Stimulated activated CD4-positive, alpha-beta T cell treated with anti-CD3 and anti-CD28 coated beads, Interleukin-12 subunit alpha, Interleukin-12 subunit beta, amount 100 ng/mL, for 48 hours (primary cell): ENCODE measurements around the gene MREG.
"Not testable (repeated sequence)": the region's sequence is repeated elsewhere in the genome, so short reads cannot be mapped to it uniquely, and the experiment has no call there.

Experiments used
- DNase-seq, 3 donors: peaks; one replicate each; pipeline ENCODE4 v3.0.0-alpha.2; 2020; ENCODE audit warnings: low read depth in 2 of 3, low spot score in 1 of 3

MREG gene

DNA sequence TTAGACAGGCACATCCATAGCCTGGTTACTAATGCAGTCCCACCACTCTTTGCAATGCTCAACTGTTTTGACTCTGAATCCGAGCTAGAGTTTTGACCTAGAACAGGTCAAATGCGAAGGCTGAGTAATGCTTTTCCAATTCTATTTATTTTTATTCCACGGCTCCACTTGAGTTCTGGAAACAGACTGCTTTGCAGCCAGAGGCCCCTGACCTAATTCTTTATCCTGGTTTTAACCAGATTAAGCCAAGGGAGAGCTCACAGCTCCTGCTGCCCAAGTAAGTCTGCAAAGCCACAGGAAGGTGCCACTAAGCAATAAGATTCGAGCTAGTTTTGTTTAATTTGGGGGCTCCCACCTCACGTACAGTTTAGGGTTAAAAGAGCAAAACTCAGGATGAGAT is 51.4 kb downstream of the MREG start:
- DNase-seq: no peak

DNA sequence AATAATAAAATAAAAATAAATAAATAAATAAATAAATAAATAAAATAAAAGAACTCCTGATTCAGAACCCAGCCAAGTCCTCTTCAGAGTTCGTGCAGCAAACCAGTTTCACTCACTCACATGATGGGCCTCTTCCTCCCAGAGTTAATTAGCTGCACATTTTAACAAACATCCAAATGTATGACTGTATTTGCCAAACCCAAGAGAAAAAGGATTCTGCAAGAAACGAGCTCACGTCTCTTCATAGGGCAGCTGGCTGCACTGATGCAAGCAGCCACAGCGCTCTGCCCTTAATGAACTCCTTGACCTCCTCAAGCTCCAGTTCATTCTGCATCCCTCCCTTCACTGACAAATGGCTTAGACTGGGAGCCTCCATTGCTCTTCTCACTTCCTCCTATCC is 55.1 kb downstream of the MREG start:
- DNase-seq: no peak

DNA sequence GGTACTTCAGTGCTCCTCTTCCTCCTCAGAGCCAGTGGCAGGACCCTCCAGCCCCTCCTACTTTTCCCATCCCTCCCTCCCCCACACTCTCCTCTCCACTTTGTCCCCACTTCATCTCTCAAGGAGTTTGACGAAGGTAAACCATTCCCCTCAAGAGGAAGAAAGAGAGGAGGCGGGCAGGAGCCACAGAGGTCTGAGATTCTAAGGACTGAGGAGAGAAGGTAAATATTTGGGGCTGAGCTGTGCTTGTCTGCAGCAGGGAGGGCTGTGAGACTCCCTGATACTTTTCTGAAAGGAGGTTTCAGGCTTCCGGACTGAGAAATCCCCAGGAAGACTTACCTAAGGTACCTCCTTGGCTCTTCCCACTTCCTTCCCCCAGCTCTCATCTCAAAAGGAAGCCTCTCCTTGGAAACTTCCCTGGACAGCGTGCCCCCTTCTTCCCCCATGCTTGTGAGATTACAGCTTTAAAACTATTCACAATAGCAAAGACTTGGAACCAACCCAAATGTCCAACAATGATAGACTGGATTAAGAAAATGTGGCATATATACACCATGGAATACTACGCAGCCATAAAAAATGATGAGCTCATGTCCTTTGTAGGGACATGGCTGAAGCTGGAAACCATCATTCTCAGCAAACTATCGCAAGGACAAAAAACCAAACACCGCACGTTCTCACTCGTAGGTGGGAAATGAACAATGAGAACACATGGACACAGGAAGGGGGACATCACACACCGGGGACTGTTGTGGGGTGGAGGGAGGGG is 55.8 kb downstream of the MREG start:
- DNase-seq: not testable (repeated sequence)

DNA sequence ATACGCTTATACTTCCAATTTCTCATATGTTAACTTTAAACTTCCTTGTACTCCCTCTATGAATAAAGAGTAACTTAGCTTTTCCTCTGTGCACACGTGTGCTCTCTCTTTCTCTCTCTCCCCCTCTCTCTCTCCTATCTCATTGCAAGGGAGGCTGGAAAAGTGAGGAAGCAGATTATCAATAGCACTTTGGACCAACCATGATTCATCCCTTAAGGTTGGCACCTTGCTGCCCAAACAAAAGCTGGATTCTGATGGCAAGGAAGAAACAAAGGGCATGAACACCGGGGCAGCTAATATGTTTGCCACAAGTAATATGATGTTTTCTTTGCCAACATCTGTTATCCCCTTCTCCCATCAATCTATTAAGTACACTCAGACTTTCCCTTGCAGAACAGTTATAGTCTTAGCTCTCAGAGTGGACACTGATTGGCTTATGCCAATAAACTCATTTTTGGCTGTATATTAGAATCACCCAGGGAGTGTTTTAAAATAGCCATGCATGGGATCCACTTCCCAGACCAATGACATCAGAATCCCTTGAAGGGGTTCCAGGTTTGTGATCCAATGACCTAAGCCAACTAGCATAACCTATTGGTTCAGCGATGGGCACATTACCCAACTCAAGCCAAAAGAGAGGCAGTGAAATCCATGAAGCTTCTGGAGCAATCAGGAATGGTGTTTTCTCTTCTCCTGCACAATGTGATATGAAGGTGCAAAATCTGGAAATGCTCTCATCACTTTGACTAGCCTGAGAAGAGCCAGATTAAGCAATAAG is 60.3 kb downstream of the MREG start:
- DNase-seq: no peak

DNA sequence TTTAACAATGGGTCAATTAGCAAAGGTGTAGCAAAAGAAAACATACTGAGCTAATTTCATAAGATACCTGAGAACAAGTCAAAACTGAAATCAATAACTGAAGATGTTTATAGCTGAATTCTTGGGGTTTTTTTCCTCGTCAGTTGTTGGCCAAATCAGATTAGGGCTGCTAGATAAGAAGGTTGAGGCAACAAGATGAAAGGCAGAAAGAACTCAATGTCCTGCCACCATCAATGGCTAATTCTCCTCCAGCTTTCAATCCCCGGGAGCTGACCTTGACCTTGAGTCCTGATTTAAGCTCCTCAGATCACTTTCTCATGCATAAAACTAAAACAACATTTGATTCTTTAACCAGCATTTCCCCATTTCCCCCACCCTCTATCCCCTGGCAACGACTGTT is 61.8 kb downstream of the MREG start:
- no peak for DNase-seq

DNA sequence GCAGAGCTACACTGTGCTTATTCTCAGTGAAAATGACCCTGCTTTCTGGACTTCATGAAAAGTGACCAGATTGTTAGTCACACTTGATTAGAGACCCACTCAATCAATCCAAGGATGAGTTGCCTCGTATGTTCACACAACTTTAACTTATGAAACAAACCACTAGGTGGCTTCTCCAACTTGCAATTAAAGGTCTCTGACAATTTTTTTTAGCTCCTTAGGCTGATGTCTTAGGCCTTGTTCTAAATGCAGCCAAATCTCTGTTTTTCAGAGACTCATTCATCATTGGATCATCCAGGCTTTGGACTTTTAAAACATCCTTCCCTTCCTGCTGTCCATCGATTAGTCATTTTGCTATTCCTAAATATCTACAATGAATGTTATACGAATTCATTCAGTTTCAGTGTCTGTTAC is 63.4 kb downstream of the MREG start:
- DNase-seq: no peak

DNA sequence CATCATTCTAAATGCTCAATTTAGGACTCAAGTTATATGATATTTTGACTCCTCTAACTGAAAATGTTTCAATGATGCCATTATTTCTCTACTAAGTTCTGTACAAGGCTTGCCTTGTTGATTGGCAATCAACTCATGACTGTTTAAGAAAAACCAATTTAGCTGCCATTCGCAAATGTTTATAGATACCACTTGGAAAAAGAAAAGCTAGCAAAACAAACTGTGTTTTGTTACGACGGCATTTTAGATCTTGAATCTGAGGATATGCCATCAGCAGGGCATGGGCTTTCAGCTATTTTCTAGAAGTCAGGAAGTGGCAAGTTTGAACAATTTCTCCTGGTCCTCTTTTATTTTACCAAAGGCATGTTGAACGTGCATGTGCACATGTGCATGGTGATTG is 65.3 kb downstream of the MREG start:
- DNase-seq: no peak

DNA sequence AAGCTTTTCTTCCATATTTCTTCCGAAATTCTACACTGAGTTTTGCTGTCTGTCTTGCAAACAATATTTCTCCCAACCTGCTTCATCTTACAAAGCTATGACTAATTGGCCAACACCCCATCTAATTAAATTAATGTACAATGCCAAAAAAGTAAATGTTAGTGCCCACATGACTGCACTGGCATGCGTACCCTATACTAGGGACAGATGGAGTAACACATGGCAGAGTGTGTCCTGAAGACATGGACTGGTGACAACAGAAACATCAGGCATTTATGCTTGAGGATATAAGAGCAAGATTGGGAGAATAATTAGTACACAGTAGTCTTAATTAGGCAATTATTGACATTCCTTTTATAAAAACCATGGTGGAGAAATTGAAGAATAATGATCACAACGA is 66.8 kb downstream of the MREG start:
- no peak for DNase-seq

DNA sequence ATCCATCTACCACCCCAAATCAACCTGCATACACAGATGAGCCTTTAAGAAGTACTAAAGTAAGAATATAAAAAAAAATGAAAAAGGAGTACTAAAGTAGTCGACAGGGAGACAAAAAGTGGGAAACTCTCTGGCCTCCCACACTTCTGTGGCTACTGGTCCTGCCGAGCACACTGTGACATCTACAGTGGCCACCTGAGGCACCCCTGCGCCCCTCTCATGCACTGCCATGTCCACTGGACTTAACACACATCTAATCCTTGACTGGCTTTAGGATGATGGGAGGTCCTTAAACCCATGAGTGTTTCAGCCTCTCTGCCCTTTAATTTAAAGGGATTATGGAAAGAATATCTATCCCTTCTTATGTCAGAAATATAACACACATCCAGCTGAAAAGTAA is 71.2 kb downstream of the MREG start:
- DNase-seq: no peak

DNA sequence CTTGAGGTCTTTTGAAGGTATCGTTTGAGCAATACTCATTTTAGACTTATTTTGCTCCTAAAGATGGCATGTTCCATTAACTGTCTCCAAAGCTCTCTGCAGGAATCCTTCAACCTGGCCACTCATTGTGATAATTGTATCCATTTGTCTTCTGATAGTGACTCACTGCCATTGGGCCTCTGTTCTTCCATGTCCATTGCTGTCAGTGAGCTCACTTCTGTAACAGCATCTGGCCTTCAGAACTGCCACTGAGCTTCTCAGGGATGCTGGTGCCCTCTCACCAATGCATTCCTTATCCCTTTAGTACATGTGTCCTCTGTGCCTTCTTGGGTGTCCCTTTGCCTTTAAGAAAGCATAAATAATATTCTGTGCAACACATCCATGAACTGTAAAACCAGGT is 71.6 kb downstream of the MREG start:
- DNase-seq: no peak

DNA sequence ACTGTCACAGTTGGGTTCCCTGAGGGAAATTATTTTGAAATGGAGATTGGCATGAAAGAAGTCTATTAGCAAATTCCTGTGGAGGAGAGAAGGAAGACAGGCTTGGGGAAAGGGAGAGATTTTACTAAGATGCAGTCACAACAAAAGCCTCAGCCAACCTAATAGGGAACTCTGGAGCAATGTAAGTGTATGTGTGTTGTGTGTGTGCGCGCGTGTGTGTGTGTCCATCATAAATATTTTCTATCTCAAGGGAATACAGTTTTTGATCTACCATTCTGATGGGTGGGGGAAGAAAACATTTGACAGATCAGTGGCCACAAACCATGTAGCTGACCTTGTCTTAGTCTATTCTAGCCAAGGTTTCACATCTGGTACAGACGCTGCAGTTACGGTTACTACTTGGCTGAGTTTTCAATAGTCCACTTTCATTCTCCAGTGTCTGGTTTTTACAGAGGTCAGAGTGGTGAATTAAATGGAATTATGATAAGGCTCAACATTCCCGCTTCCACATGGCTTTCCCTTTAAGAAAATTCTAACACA is 72.6 kb downstream of the MREG start:
- DNase-seq: no peak

DNA sequence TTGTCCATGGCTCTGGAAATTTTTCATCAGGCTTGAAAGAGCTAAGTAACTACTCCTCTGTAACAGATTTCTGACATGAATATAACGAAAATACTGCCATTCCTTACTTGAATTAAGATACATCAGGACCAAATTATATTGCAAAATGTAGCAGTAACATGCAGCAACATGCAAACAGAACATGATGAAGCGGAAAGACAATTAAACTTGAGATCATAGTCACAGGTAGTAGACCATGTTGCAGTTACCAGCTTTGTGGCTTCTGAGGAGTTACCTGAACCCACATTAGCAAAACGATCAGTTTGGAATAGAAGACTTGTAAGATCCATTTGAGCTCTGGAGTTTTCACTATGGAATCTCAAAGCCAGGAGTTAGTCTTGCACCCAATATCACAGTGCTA is 76.2 kb downstream of the MREG start:
- DNase-seq: no peak

DNA sequence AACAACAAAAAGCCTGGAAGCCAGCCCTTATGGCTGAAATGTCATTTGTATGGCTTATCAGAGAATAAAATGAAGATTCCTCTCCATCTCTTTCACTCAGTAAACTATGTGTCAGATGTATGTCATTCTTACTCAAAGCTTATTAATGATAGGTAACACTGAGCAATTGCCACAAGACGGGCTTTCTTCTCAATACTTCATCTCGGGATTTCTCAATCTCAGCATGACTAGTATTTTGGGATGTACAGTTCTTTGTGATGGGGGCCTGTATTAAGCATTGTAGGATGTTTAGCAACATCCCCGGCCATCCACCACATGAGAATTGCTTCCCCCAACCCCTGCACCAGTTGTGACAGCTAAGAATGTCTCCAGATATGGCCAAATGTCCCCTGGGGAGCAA is 80.2 kb downstream of the MREG start:
- DNase-seq: no peak

DNA sequence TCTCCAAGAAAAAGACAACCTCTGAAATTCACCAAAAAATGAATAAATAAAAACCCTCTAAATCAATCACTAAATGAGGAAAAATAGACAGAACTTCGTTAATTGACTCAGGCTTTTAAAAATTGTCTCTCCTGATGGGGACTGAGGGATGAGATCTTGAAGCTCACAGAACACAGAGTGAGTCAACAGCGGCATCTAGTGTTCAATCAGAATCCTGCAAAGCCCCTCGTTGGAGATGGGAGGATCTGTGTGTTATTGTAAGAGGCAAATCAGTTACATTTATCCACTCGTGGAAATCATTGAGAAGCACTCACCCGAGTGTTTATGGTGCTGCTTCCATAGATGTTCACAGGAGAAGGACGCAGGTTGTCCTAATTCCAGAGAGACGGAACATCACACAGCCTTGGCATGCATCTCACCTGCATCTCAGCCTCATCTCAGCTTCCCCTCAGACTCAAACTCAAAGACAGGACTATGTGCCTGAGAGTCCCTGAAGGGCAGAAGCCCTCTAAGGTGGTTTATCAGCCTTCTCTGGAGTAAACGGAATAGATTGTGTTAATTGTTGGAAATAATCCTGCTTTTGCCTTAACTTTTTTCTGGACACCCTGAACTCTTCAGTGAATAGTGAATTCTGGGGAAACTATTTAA is 82.0 kb downstream of the MREG start:
- DNase-seq: peak; percentile 25 to 62 (median 28)

DNA sequence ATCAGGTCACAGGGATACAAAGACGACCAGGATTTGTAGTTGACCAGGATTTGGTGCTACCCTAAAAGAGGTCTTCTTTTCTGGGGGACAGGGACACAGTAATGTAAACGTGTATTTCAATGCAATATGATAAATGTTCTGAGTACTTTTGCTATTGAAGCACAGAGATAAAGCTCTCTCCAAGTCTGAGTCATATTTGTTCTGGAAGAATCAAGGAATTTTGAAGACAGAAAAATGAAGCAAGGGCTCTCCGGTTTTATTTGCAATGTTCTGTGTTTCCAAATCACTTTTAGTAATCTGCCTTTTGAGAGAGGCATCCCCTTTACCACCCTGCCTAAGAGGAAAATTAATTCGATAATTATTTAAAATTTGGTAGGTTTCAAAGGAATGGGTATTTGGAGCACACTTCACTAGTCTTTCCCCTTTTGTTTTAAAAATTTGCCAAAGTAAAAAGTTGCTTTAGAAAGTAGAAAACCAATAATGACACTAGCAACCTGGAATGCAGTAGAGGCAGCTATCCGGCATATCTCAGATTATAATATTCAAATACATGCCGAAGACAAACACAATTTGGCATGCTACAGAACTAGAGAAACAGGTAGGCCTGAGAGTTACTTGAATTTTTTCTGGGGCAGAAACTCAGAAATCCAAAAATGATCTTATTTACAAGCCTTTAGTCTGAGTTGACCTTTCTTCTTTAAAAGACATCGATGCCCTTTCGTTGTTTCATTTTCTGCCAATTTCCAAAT is 82.7 kb downstream of the MREG start:
- no peak for DNase-seq

DNA sequence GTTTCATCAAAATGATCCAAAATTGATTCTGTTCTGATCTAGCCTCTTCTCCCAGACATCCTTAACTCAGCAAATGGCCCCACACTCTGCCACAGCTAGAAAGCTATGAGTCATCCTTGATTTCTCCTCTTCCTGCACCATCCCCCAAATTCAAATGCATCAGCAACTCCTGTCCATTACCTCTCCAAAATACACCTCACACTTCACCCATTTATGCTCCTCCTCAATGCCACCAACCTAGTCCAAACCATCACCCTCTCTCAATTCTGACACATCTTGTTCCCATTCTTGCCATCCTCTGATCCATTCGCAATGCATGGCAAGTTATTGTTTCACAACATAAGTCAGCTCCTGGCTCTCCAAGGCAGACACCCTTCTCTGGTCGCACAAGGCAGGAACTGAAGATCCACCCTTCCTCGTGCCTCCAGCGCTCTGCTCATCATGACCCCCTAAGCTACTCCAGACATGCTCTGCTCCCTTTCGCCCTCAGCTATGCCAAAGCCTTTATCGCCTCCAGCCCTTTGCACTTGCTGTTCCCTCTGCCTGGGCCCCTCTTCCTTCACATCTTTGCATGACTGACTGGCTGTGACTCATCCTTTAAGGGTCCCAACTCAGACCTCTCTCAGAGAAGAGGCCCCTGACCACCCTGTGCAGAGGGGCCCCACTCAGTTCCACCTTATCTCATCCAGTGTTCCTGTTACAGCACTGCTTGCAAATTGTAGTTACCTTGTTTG is 83.6 kb downstream of the MREG start:
- DNase-seq: no peak

DNA sequence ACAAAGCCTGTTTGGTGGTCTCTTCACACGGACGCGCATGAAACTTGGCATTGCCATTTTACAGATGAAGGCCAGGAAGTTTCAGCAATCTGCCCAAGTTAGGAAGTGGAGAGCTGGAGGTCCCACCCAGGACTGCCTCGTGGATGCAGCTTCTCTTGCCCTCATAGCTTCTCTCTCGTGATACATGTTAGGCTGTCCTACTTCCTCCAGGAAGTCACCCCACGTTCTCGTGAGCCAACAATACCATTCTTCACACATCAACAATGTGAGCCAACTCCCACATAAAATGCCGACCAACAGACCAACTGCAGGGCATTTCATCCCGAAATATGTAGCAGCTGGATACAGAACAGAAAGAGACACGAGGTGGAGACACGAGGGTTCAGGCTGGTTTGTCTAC is 85.3 kb downstream of the MREG start:
- DNase-seq: no peak

DNA sequence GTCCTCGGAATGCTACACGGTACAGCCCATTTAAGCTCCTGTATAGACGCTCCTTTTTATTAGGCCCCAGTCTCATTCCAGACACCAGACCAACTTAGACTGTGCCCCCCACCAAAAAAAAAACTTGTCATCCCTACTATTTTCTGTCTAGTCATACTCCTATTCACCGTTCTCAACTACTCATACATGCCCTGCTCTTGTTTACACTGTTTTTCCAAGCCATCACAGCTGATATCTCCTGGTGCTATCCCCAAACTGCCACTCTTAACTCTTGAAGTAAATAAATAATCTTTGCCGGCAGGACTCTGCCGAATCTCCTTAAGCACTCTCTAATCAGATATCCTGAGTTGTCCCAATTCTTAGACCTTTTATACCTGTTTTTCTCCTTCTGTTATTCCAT is 86.4 kb downstream of the MREG start:
- not testable (repeated sequence) for DNase-seq

DNA sequence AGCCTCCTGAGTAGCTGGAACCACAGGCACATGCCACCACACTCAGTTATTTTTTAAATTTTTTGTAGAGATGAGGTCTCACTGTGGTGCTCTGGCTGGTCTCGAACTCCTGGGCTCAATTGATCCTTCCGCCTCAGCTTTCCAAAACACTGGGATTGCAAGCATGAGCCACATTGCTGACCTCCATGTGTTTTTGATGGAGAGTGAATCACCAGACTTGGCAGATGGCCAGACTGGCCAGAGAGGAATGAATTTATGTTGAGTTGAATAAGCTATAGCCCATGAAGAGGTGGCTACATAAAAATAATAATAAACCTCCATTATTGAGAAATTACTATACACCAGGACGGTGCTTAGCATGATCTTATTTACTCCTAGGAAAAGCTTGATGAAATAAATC is 91.5 kb downstream of the MREG start:
- DNase-seq: no peak

DNA sequence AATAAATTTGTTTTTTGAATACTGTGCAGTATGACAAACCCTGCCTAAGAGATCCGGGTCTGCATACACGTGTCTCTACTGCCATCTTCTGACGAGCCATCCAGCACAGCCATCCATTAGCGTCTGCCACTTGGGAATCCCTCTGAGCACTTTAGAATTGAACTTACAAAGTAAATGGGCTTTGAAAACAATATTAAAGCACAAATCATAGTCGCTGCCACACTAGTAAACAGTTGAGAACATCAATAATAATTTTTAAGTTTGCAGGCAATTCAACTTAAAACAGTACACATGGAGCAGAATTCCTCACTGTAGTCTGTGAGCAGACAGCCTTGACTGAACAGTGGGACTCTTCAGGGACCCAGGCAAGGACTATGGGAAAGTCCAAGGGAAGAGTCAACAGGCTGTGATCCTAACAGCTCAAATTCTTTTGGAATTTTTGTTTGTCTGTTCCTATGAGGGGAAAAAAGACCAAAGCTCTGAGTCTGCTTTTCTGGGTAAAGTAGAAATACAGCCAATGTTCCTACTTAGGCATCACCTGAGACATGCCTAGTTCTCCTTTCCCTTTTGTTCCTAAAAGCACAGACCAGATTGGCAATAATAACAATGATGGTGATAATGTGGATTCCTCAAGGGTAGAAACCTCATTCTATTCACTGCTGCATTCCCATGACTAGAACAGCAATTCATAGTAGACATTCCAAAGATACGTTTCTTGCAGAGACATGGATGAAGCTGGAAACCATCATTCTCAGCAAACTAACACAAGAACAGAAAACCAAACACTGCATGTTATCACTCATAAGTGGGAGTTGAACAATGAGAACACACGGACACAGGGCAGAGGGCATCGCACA is 92.9 kb downstream of the MREG start:
- peak; percentile 25 to 42 (median 30) for DNase-seq
